Tibial artery (tissue), 4 donors: ENCODE data around the gene PTPRA.
A peak's percentile ranks its signal among the peaks of the same experiment; 100 is the strongest.

Source experiments
- DNase-seq, 2 donors: peaks; one replicate each; pipeline ENCODE4 v3.0.0-alpha.2; 2019
- H3K27ac ChIP-seq, 2 donors: fragments of 200-600 bp; sonication (generic) in 1 of 2; 1 replicate in 1 of 2; 2 replicates in 1 of 2; pipeline ENCODE4 v1.5.1; 2018 to 2019; ENCODE audit warnings: mild to moderate bottlenecking in 1 of 2
- H3K27me3 ChIP-seq, 2 donors: fragments of 200-600 bp; sonication (generic) in 1 of 2; one replicate each; pipeline versions ENCODE4 v1.5.1 to v1.6.0; 2016 to 2019
- H3K36me3 ChIP-seq, 3 donors: fragments of 200-600 bp; sonication (generic) in 2 of 3; one replicate each; pipeline ENCODE4 v1.5.1; 2016 to 2019; ENCODE audit warnings: mild to moderate bottlenecking in 2 of 3
- H3K4me1 ChIP-seq, 4 donors: fragments of 200-600 bp; sonication (generic) in 2 of 4; 1 replicate in 3 of 4; 2 replicates in 1 of 4; pipeline ENCODE4 v1.5.1; 2016 to 2019
- H3K4me3 ChIP-seq, 2 donors: fragments of 200-600 bp; sonication (generic) in 1 of 2; 1 replicate in 1 of 2; 2 replicates in 1 of 2; pipeline ENCODE4 v1.5.1; 2018 to 2019; ENCODE audit warnings: mild to moderate bottlenecking in 2 of 2
- H3K9me3 ChIP-seq, 3 donors: fragments of 200-600 bp; sonication (generic) in 1 of 3; one replicate each; pipeline ENCODE4 v1.5.1; 2016 to 2019
- CTCF ChIP-seq, 2 experiments: fragments of 200-600 bp in 1 of 2; fragments of 450-650 bp in 1 of 2; IDR thresholded peaks; one replicate each; pipeline ENCODE4 v1.5.1; 2017 to 2019; ENCODE audit warnings: antibody characterized with exemption in 2 of 2, mild to moderate bottlenecking in 1 of 2, moderate library complexity in 1 of 2
- intact Hi-C: fragments of 100-400 bp; cut with DNase I; formaldehyde crosslinking; loops from one replicate; pipeline ENCODE4 v1.15.0; 2023; ENCODE audit warnings: low total_unique reads

PTPRA gene

DNA sequence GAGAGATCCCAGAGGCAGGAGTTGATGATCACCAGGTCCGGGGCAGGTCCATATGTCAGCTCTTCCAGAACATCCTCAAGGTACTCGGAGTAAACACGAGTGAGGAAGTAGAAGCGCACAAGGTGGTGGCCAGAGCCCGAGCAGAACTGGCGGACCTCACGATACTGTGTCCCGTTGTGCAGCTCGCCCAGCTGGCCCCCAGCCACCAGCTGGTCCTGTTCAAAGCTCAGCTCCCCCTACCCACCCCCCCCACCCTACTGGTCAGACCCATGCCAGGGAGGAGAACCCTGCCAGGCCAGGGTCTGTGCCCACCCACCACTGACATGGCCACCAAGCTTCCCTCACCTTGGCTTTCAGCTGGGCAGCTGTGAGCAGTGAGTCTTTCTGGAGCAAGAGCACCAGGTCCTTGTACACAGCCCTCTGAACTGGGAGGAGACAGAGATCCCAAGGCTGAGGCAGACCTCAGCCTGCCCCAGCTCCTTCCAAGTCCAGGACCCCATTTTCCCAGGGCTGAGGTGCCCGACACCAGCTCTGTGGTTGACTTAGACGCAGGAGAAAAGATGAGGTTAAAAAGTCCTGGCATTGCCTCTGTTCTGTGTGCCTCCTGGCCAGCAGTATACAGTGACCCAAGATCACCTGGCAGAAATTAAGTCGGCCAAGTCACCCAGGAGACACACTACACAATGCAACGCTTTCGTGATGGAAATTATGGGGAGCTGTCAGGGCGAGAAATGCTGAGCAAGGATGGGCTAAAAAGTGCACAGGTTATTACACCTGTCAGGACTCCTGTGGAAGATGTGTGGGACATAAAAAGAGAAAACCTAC is 34.2 kb upstream of the PTPRA start:
- no peak for TF ChIP-seq CTCF (IDR thresholded peaks at IDR 0.05)
- H3K4me1 ChIP-seq: peaks cover 0 to 30% (median 17%) of the 10 kb centered on the region in 4 donors
- no peak overlapping the region for H3K27ac ChIP-seq
- no peak overlapping the region for H3K4me3 ChIP-seq
- peaks cover 0 to 37% (median 8%) of the 10 kb centered on the region in 3 donors for H3K36me3 ChIP-seq
- intact Hi-C loops: loop anchor here (10.0 kb wide), 1 partner anchor 144 kb away; the partner anchor contains the start of gene EBF4
- H3K27me3 ChIP-seq: no peaks in the 10 kb centered on the region
- no peaks in the 10 kb centered on the region for H3K9me3 ChIP-seq
- DNase-seq: no peak

DNA sequence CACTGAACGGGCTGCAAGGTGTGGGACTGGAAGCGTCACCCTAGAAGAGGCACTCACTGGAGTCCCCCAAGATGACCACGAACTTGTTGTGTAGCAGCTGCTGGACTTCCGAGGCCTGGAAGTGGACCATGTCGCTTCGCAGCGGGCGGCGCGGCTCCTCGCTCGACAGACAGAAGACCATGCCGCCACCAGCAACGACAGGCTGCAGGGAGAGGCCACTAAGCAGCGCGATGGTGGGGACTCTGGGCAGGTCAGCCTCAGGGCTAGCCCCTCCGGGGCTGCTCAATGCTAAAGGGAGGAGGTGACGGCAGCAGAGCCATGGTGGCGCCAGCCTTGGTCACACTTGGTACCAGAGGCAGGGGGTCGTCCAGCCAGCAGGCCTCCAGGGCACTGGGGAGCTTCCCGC is 33.5 kb upstream of the PTPRA start:
- Histone ChIP-seq H3K9me3 (no peaks in the 10 kb centered on the region), H3K27me3 (no peaks in the 10 kb centered on the region), H3K36me3 (peaks cover 0 to 33% (median 8%) of the 10 kb centered on the region in 3 donors), H3K4me1 (peaks cover 0 to 30% (median 17%) of the 10 kb centered on the region in 4 donors), H3K27ac (peak overlapping the region; percentile 92 to 95), H3K4me3 (peak overlapping the region; percentile 89 to 95)
- no peak for TF ChIP-seq CTCF (IDR thresholded peaks at IDR 0.05)
- DNase-seq: no peak
- intact Hi-C loops: loop anchor here (10.0 kb wide), 1 partner anchor 145 kb away; the partner anchor contains the start of gene EBF4

DNA sequence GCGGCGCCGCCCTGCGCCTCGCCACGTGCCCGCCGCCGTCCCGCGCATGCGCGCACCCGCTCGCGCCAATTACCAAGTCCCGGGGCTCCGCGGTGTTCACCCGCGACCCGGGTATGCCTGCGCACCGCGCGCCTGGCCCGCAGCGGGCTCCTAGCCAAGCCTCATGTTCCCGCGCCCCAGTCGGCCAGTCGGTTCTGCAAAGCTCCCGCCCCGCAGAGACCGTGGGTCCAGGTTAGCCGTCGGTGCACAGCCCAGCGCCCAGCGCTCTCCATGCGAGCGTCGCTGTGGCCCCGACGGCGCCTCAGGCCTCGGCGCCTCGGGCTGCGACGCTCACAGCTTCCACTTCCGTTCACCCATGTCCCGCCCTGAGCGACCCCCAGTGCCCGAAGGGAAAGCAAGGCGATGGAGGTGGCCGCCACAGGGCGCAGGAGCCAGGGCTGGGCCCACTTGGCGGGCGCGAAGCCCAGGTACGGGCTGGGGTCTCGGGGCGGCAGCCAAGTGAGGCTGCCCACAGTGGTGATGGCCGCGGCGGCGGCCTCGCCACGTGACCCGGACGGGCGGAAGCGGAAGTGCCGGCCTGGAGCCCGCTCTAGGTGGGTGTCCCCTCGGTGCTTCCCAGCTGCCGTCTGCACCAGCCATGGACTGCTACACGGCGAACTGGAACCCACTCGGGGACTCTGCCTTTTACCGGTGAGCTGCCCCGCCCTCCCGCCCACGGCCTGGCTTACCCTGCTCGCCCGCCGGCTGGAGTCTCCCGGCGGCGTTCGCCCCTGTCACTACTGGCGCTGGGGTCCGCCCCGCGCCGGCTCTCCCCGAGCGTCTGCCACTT is 32.9 kb upstream of the PTPRA start, which contains the start of the genes PCED1A and VPS16:
PCED1A (minus strand) TSS at position 518 of the 829 bp plus-strand sequence. CDS start 743 bp downstream, outside the sequence.
VPS16 (plus strand) TSS at position 608 of the 829 bp plus-strand sequence; CDS start at position 638, 30 bp downstream.
- peak; percentile 84 to 92 for DNase-seq
- TF ChIP-seq CTCF (IDR thresholded peaks at IDR 0.05): no peak
- H3K36me3 ChIP-seq: peaks cover 0 to 27% (median 5%) of the 10 kb centered on the region in 3 donors
- peaks cover 0 to 30% (median 17%) of the 10 kb centered on the region in 4 donors for H3K4me1 ChIP-seq
- H3K9me3 ChIP-seq: no peaks in the 10 kb centered on the region
- intact Hi-C loops: no loop called here
- H3K4me3 ChIP-seq: peak within 1 kb of the TSS; percentile 89 to 95
- no peaks in the 10 kb centered on the region for H3K27me3 ChIP-seq
- H3K27ac ChIP-seq: peak within 1 kb of the TSS; percentile 92 to 95

GRCh38 chr20:2840967-2841531 is 32.2 kb upstream of the PTPRA start:
- peak overlapping the region; percentile 92 to 95 for H3K27ac ChIP-seq
- H3K36me3 ChIP-seq: peaks cover 0 to 20% (median 0%) of the 10 kb centered on the region in 3 donors
- intact Hi-C loops: no loop called here
- TF ChIP-seq CTCF (IDR thresholded peaks at IDR 0.05): no peak
- no peaks in the 10 kb centered on the region for H3K9me3 ChIP-seq
- peak in 1 of 2 donors; percentile 68 for DNase-seq
- no peaks in the 10 kb centered on the region for H3K27me3 ChIP-seq
- peak overlapping the region; percentile 89 to 95 for H3K4me3 ChIP-seq
- H3K4me1 ChIP-seq: peaks cover 0 to 30% (median 17%) of the 10 kb centered on the region in 4 donors

DNA sequence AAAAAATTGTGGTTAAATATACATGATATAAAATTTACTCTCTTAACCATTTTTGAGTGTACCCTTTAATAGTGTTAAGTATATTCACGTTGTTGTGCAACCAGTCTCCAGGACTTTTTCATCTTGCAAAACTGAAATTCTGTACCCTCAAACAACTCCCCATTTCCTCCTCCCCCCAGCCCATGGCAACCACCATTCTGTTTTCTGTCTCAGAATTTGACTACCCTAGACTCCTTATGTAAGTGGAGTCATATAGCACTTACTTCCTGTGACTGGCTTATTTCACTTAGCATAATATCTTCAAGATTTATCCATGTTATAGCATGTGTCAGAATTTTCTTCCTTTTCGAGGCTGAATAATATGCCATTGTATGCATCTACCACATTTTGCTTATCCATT is 27.7 kb upstream of the PTPRA start:
- Histone ChIP-seq H3K4me3 (no peak overlapping the region), H3K9me3 (no peaks in the 10 kb centered on the region), H3K27ac (no peak overlapping the region), H3K4me1 (peaks cover 0 to 14% (median 9%) of the 10 kb centered on the region in 4 donors), H3K27me3 (no peaks in the 10 kb centered on the region), H3K36me3 (no peaks in the 10 kb centered on the region)
- no peak for TF ChIP-seq CTCF (IDR thresholded peaks at IDR 0.05)
- no peak for DNase-seq
- intact Hi-C loops: no loop called here
